ENCODE measurements around the gene RPL41. TPM values are rescaled to one million over a fixed set of nuclear protein-coding genes. Genes with fewer than 3 reads are reported as not detected.
"Not testable (repeated sequence)": the region's sequence is repeated elsewhere in the genome, so short reads cannot be mapped to it uniquely, and the experiment has no call there.

Gene RPL41
- total RNA-seq, 4 donors from 2014 or later = 966 to 4,641 (median 3,066) TPM

- no peak for DNase-seq
- peak overlapping the region; percentile 88 to 98 (median 94) for H3K27ac ChIP-seq
- H3K4me1 ChIP-seq = peaks cover 16 to 43% (median 23%) of the 10 kb centered on the region in 3 donors
- intact Hi-C loops (cut with DNase I) = no loop called here
- TF ChIP-seq, protein P1, sequence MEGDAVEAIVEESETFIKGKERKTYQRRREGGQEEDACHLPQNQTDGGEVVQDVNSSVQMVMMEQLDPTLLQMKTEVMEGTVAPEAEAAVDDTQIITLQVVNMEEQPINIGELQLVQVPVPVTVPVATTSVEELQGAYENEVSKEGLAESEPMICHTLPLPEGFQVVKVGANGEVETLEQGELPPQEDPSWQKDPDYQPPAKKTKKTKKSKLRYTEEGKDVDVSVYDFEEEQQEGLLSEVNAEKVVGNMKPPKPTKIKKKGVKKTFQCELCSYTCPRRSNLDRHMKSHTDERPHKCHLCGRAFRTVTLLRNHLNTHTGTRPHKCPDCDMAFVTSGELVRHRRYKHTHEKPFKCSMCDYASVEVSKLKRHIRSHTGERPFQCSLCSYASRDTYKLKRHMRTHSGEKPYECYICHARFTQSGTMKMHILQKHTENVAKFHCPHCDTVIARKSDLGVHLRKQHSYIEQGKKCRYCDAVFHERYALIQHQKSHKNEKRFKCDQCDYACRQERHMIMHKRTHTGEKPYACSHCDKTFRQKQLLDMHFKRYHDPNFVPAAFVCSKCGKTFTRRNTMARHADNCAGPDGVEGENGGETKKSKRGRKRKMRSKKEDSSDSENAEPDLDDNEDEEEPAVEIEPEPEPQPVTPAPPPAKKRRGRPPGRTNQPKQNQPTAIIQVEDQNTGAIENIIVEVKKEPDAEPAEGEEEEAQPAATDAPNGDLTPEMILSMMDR (IDR thresholded peaks at IDR 0.05) = no peak
- no peak for TF ChIP-seq POLR2A (IDR thresholded peaks at IDR 0.05)
- peaks cover 13 to 44% (median 28%) of the 10 kb centered on the region in 3 donors for H3K36me3 ChIP-seq
- peak overlapping the region in 3 of 4 donors; percentile 69 to 76 (median 70) for H3K4me3 ChIP-seq
- 32% methylated on average over 10 of the region's 10 CpGs for WGBS, 2 donors
- no peaks in the 10 kb centered on the region for H3K27me3 ChIP-seq
- H3K9me3 ChIP-seq = no peaks in the 10 kb centered on the region
These were observed 1.1 kb upstream of the RPL41 start for GRCh38 chr12:56115329-56115728.

DNA sequence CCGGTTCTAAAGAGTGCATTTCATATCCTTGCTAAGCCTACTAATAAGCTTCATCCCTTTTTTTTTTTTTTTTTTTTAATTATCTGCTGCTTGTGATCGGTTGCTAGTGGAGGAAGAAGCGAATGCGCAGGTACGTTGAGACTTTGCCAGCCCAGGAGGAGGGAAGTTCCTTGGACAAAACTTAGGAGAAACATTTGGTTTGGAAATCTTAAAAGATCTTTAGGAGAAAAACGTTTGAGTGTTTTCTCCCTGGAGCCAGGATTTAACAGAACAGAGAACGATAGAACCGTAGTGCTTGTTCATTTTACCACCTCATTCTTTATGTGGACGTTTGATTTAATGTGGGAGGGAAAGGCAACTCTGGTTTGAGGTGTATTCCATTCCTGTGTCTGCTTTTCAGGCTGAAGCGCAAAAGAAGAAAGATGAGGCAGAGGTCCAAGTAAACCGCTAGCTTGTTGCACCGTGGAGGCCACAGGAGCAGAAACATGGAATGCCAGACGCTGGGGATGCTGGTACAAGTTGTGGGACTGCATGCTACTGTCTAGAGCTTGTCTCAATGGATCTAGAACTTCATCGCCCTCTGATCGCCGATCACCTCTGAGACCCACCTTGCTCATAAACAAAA, 761 bp downstream of the RPL41 start:
- H3K4me3 ChIP-seq = peak overlapping the region; percentile 46 to 76 (median 70)

DNA sequence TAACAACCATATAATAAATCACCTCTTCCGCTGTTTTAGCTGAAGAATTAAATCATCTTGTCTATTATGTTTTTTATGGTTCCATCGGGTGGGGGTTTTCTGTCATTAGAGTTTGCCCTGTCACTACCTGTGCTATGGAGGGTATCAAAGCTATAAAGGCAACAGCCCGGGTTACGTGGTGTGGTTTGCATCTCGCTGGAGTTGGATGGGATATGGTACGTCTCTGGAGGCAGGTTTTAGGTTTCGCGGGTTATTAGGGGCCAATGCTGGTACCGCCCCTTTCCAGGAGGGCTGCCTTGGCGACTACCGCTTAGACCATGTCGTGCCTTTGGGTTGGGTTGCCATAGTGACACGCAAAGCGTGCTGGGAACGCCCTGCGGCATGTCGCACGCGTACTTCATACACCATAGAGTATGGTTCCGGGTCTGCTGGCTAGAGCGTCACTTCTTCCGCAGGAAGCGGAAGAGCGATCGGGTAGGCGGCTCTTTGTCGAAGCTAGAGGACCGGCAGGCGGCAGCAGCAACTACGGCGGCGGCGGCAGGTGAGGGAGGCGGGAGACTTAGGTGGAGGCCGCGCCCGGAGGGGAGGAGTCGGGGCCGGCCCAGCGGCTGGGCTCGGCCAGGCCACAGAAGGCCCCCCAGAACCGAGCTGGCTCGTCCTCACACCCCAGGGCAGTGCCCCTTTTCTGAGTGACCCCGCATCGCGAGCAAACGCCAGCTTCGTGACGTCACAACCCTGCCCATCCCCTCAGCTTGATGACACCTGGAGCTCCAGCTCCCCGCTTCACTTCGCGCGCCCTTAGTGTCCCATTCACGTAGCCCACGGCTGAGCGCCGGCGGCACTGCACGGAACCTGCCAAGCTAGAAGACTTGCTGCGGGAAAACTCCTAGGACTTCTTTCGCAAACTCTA, 1.6 kb downstream of the RPL41 start, which contains the start of gene ZC3H10:
Gene ZC3H10 (plus strand): TSS at position 489 of the 910 bp plus-strand sequence. CDS start 2,297 bp downstream, outside the sequence.
- peaks cover 4 to 33% (median 13%) of the 10 kb centered on the region in 3 donors for H3K36me3 ChIP-seq
- WGBS, 2 donors = 0 to 1% methylated on average over 13 to 22 of the region's 61 CpGs
- peak within 1 kb of the TSS; percentile 92 to 98 (median 94) for H3K27ac ChIP-seq
- H3K27me3 ChIP-seq = no peaks in the 10 kb centered on the region
- TF ChIP-seq, protein P1 (IDR thresholded peaks at IDR 0.05) = peak; percentile 27 to 78 (median 59)
- TF ChIP-seq POLR2A (IDR thresholded peaks at IDR 0.05) = peak in 3 of 4 donors; percentile 80 to 93 (median 85)
- peaks cover 16 to 45% (median 24%) of the 10 kb centered on the region in 3 donors for H3K4me1 ChIP-seq
- DNase-seq = peak; percentile 90
- intact Hi-C loops (cut with DNase I) = no loop called here
- no peaks in the 10 kb centered on the region for H3K9me3 ChIP-seq
- peak within 1 kb of the TSS; percentile 46 to 76 (median 70) for H3K4me3 ChIP-seq

More for the DNA sequence above, 761 bp downstream of the RPL41 start:
- WGBS, 2 donors = 1 to 3% methylated on average over 12 to 15 of the region's 16 CpGs
- H3K4me1 ChIP-seq = peaks cover 16 to 45% (median 24%) of the 10 kb centered on the region in 3 donors
- H3K9me3 ChIP-seq; intact Hi-C loops (cut with DNase I); DNase-seq; H3K27me3 ChIP-seq: not testable (repeated sequence)
- peaks cover 4 to 41% (median 21%) of the 10 kb centered on the region in 3 donors for H3K36me3 ChIP-seq
- peak overlapping the region; percentile 88 to 98 (median 94) for H3K27ac ChIP-seq

DNA sequence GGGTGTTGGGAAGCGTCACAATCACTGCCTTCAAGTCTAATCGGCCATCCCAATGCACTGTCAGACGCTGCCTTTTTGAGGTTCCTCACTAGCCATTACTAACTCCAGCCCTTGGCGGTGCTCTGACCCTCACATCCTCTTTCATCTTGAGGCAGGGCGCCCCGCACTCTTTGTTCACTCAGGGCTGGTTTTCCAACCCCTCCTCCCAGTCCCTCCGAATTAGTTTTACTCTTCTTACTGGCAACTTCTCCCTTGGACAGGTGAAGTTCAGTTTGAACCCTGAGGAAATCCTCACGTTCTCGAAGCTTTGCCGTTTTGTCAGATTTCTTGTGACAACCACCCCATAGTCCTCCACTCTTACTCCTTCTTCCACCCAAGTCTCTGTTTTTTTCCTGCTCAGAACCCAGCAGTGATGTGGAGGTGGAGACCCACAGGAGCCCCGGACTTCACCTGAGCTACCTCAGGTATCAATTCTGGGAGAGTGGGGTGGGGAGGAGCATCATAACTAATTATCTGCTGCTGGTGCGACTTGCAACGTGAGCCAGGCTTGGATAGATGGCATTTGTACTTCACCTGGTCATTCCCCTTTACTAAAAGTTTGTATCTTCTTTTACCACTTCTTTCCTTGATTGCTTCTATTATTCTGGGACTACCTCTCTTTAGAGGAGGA, 2.4 kb downstream of the RPL41 start:
- peak overlapping the region; percentile 46 to 76 (median 70) for H3K4me3 ChIP-seq
- H3K27me3 ChIP-seq = no peaks in the 10 kb centered on the region
- H3K27ac ChIP-seq = peak overlapping the region; percentile 92 to 98 (median 94)
- peaks cover 4 to 25% (median 12%) of the 10 kb centered on the region in 3 donors for H3K36me3 ChIP-seq
- no peak for DNase-seq
- peaks cover 16 to 45% (median 24%) of the 10 kb centered on the region in 3 donors for H3K4me1 ChIP-seq
- no peaks in the 10 kb centered on the region for H3K9me3 ChIP-seq
- WGBS, 2 donors = 3 to 9% methylated on average over 13 of the region's 13 CpGs
- intact Hi-C loops (cut with DNase I) = no loop called here
- TF ChIP-seq, protein P1 (IDR thresholded peaks at IDR 0.05) = no peak
- TF ChIP-seq POLR2A (IDR thresholded peaks at IDR 0.05) = no peak

DNA sequence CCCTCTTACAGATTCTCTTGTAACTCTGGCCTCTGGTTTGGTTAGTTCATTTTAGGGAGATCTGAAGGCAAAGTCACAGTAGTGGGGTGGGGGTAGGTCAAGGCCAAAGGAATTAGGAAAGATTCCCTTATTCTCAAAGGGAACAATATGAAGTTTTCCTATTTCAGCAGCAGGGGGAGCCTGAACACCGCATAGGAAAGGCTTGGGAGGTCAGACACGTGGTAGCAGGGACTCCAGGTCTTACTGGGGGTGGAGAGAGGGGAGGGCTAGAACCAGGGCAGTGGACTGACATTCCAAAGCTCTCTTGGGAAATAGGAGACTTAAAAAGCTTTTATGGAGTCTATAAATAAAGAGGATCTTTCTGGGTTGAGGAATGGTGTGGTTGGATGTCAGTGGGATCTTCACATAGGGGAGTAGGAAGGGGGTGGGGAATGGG, 2.9 kb downstream of the RPL41 start:
- whole genome bisulfite sequencing, 2 donors = 0 to 5% methylated on average over 2 of the region's 2 CpGs
- Histone ChIP-seq H3K27ac (peak overlapping the region; percentile 92 to 98 (median 94)), H3K9me3 (no peaks in the 10 kb centered on the region), H3K4me3 (peak overlapping the region in 2 of 4 donors; percentile 69 to 70), H3K27me3 (no peaks in the 10 kb centered on the region), H3K36me3 (peaks cover 4 to 20% (median 12%) of the 10 kb centered on the region in 3 donors), H3K4me1 (peaks cover 16 to 45% (median 24%) of the 10 kb centered on the region in 3 donors)
- no peak for TF ChIP-seq POLR2A (IDR thresholded peaks at IDR 0.05)
- TF ChIP-seq, protein P1 (IDR thresholded peaks at IDR 0.05) = peak; percentile 81 to 89 (median 84)
- intact Hi-C loops (cut with DNase I) = no loop called here
- DNase-seq = no peak

Measured in esophagus squamous epithelium (tissue), 5 donors.